Keratinocyte (primary cell): ENCODE measurements around the gene LYPD1. TPM values are rescaled to one million over a fixed set of nuclear protein-coding genes. Genes with fewer than 3 reads are reported as not detected.

ENCODE experiments used
- DNase-seq: peaks from one replicate; pipeline ENCODE4 v3.0.0-alpha.2; 2011; ENCODE audit warnings: low read depth, missing footprints, low spot score
- FAIRE-seq: peaks from 2 replicates; lab custom pipeline; 2011; peaks lifted over from hg19 to GRCh38; lab: Jason Lieb, UNC
- H2AFZ ChIP-seq: 2 replicates; pipeline ENCODE4 v1.6.0; 2012; ENCODE audit warnings: low read length, control low read depth, inconsistent platforms; ENCODE audit not compliant: control insufficient read depth
- H3K27ac ChIP-seq: 2 replicates; pipeline ENCODE4 v1.5.1; 2011; ENCODE audit warnings: low read length; ENCODE audit not compliant: control insufficient read depth, insufficient read depth
- H3K27me3 ChIP-seq: 3 replicates; pipeline ENCODE4 v1.6.0; 2011; ENCODE audit warnings: low read length; ENCODE audit not compliant: control insufficient read depth, insufficient read depth; ENCODE audit errors: extremely low read depth
- H3K36me3 ChIP-seq, 2 experiments: 2 replicates in 1 of 2; 3 replicates in 1 of 2; pipeline ENCODE4 v1.5.1; 2011; ENCODE audit warnings: low read length in 2 of 2, mild to moderate bottlenecking in 1 of 2; ENCODE audit not compliant: control insufficient read depth in 2 of 2, insufficient read depth in 2 of 2; ENCODE audit errors: extremely low read depth in 1 of 2
- H3K4me1 ChIP-seq: 3 replicates; pipeline ENCODE4 v1.5.1; 2011; ENCODE audit warnings: low read length; ENCODE audit not compliant: control insufficient read depth, insufficient read depth; ENCODE audit errors: extremely low read depth
- H3K4me2 ChIP-seq: 3 replicates; pipeline ENCODE4 v1.6.0; 2011; ENCODE audit warnings: low read depth, low read length; ENCODE audit not compliant: control insufficient read depth, insufficient read depth; ENCODE audit errors: extremely low read depth
- H3K4me3 ChIP-seq, 3 experiments: fragments of 200-600 bp in 1 of 3; sonication (generic) in 1 of 3; 2 replicates in 2 of 3; 3 replicates in 1 of 3; pipeline ENCODE4 v1.5.1; 2011 to 2016; ENCODE audit warnings: low read length in 3 of 3, mild to moderate bottlenecking in 3 of 3, control low read depth in 2 of 3, inconsistent platforms in 1 of 3, low read depth in 1 of 3, mixed read lengths in 1 of 3, mixed run types in 1 of 3, moderate library complexity in 1 of 3; ENCODE audit not compliant: control insufficient read depth in 2 of 3, insufficient read depth in 2 of 3; ENCODE audit errors: extremely low read depth in 1 of 3
- H3K79me2 ChIP-seq: 2 replicates; pipeline ENCODE4 v1.6.0; 2012; ENCODE audit warnings: low read length; ENCODE audit not compliant: control insufficient read depth, insufficient read depth
- H3K9ac ChIP-seq: 3 replicates; pipeline ENCODE4 v1.6.0; 2011; ENCODE audit warnings: low read length; ENCODE audit not compliant: control insufficient read depth, insufficient read depth; ENCODE audit errors: extremely low read depth
- H3K9me1 ChIP-seq: 3 replicates; pipeline ENCODE4 v1.6.0; 2011; ENCODE audit warnings: low read length; ENCODE audit not compliant: control insufficient read depth, insufficient read depth; ENCODE audit errors: extremely low read depth
- H3K9me3 ChIP-seq: 2 replicates; pipeline ENCODE4 v1.5.1; 2012; ENCODE audit warnings: low read depth, low read length; ENCODE audit not compliant: control insufficient read depth
- H4K20me1 ChIP-seq: 3 replicates; pipeline ENCODE4 v1.6.0; 2011; ENCODE audit warnings: low read length; ENCODE audit not compliant: control insufficient read depth, insufficient read depth; ENCODE audit errors: extremely low read depth
- CTCF ChIP-seq, 3 experiments: IDR thresholded peaks in 1 of 3; conservative IDR thresholded peaks in 1 of 3; optimal IDR thresholded peaks in 1 of 3; 2 replicates in 2 of 3; 3 replicates in 1 of 3; pipeline versions ENCODE3 to v1.5.1; 2011; ENCODE audit warnings: low read length in 3 of 3, mild to moderate bottlenecking in 3 of 3, moderate library complexity in 2 of 3, control low read depth in 1 of 3, inconsistent platforms in 1 of 3; ENCODE audit not compliant: insufficient read depth in 2 of 3; ENCODE audit errors: extremely low read depth in 1 of 3
- EZH2 ChIP-seq: IDR thresholded peaks from one replicate; pipeline ENCODE4 v1.6.1; 2012; ENCODE audit warnings: inconsistent platforms, mild to moderate bottlenecking, low read length, moderate library complexity
- dilution Hi-C: fragments of 300-500 bp; cut with MboI; formaldehyde crosslinking; loops from one replicate; pipeline ENCODE4 v1.7.0; 2020; ENCODE audit warnings: low sequenced_read_pairs; ENCODE audit not compliant: extremely low pct_ligation_motif_present
- polyA plus RNA-seq, 5 experiments: library from polyadenylated mRNA; depleted of rRNA in 3 of 5; stranded (reverse) in 3 of 5; stranded (forward) in 1 of 5; unstranded in 1 of 5; fragments of >200 nt; gene quantifications; 1 replicate in 1 of 5; 2 replicates in 3 of 5; 3 replicates in 1 of 5; pipeline versions ENCODE4 v1.2.1 to v1.2.3, GENCODE V29; 2011 to 2012; ENCODE audit warnings: missing spikeins in 2 of 5, low read depth in 1 of 5, low replicate concordance in 1 of 5

Gene LYPD1
- polyA plus RNA-seq, 1 donor (not counting 4 experiments of a cell fraction or from before 2014, with no cell fraction given) = 0.03 TPM

GRCh38 chr2:132665401-132666140 lies 4.4 kb downstream of the LYPD1 start:
- no peaks in the 10 kb centered on the region for H4K20me1 ChIP-seq
- no peak for DNase-seq
- H3K9me1 ChIP-seq = no peaks in the 10 kb centered on the region
- dilution Hi-C loops = no loop called here
- H3K4me1 ChIP-seq = peaks cover 19% of the 10 kb centered on the region
- peaks cover 38% of the 10 kb centered on the region for H3K27me3 ChIP-seq
- no peak overlapping the region for H3K27ac ChIP-seq
- no peak overlapping the region for H3K4me3 ChIP-seq
- H2AFZ ChIP-seq = no peak overlapping the region
- H3K9me3 ChIP-seq = no peaks in the 10 kb centered on the region
- H3K4me2 ChIP-seq = no peak overlapping the region
- no peak overlapping the region for H3K9ac ChIP-seq
- no peaks in the 10 kb centered on the region for H3K79me2 ChIP-seq
- no peaks in the 10 kb centered on the region for H3K36me3 ChIP-seq
- no peak for FAIRE-seq
- TF ChIP-seq CTCF (optimal IDR thresholded peaks at IDR 0.05 in 1 of 3, IDR thresholded peaks at IDR 0.05 in 1 of 3, conservative IDR thresholded peaks at IDR 0.05 in 1 of 3; ENCODE audit: extremely low read depth in 1 of 3, insufficient read depth in 2 of 3, low read length in 3 of 3) = no peak
- no peak for TF ChIP-seq EZH2

- H3K9ac ChIP-seq = no peak overlapping the region
- no peak overlapping the region for H3K27ac ChIP-seq
- H3K79me2 ChIP-seq = no peaks in the 10 kb centered on the region
- no peaks in the 10 kb centered on the region for H3K36me3 ChIP-seq
- H3K4me3 ChIP-seq = no peak overlapping the region
- TF ChIP-seq CTCF (optimal IDR thresholded peaks at IDR 0.05 in 1 of 3, IDR thresholded peaks at IDR 0.05 in 1 of 3, conservative IDR thresholded peaks at IDR 0.05 in 1 of 3; ENCODE audit: extremely low read depth in 1 of 3, insufficient read depth in 2 of 3, low read length in 3 of 3) = no peak
- no peak for TF ChIP-seq EZH2
- no peaks in the 10 kb centered on the region for H3K9me3 ChIP-seq
- no peak for FAIRE-seq
- no peak for DNase-seq
- H3K9me1 ChIP-seq = no peaks in the 10 kb centered on the region
- dilution Hi-C loops = no loop called here
- peaks cover 6% of the 10 kb centered on the region for H3K4me1 ChIP-seq
- no peaks in the 10 kb centered on the region for H4K20me1 ChIP-seq
- peaks cover 23% of the 10 kb centered on the region for H3K27me3 ChIP-seq
- H2AFZ ChIP-seq = no peak overlapping the region
- H3K4me2 ChIP-seq = no peak overlapping the region
Measured at GRCh38 chr2:132664096-132664495, 5.9 kb downstream of the LYPD1 start.
